Endothelial cell (in vitro differentiated cells): Measurements from ENCODE around the gene NT5C3B. TPM values are rescaled to one million over a fixed set of nuclear protein-coding genes. Genes with fewer than 3 reads are reported as not detected.

ENCODE experiments used
- DNase-seq: peaks from one replicate; pipeline ENCODE4 v3.0.0; 2021; ENCODE audit warnings: low spot score
- H3K27ac Mint-ChIP-seq: one replicate; pipeline ENCODE4 v1.8.0; 2021; ENCODE audit warnings: mixed read lengths, inconsistent platforms; ENCODE audit not compliant: unreplicated experiment
- H3K27me3 Mint-ChIP-seq: one replicate; pipeline ENCODE4 v1.8.0; 2021; ENCODE audit warnings: mild to moderate bottlenecking, moderate library complexity, mixed read lengths, inconsistent platforms; ENCODE audit not compliant: unreplicated experiment
- H3K36me3 Mint-ChIP-seq: one replicate; pipeline ENCODE4 v1.8.0; 2021; ENCODE audit warnings: mild to moderate bottlenecking, low read depth, mixed read lengths, inconsistent platforms; ENCODE audit not compliant: unreplicated experiment
- H3K4me1 Mint-ChIP-seq: one replicate; pipeline ENCODE4 v1.8.0; 2021; ENCODE audit warnings: mild to moderate bottlenecking, mixed read lengths, inconsistent platforms; ENCODE audit not compliant: unreplicated experiment
- H3K4me3 Mint-ChIP-seq: one replicate; pipeline ENCODE4 v1.8.0; 2021; ENCODE audit warnings: mild to moderate bottlenecking, mixed read lengths, inconsistent platforms; ENCODE audit not compliant: unreplicated experiment
- H3K9me3 Mint-ChIP-seq: one replicate; pipeline ENCODE4 v1.8.0; 2021; ENCODE audit warnings: mixed read lengths, inconsistent platforms; ENCODE audit not compliant: unreplicated experiment
- CTCF ChIP-seq: fragments of 200-600 bp; sonication (generic); IDR thresholded peaks from one replicate; pipeline ENCODE4 v1.5.0; 2021; ENCODE audit warnings: antibody characterized with exemption; ENCODE audit not compliant: unreplicated experiment
- total RNA-seq: library from RNA; stranded (reverse); fragmentation: NEBNext Ultra II Directional; extraction: Animal tissue kit (Norgen Biotek cat#: 25700); gene quantifications from one replicate; pipeline ENCODE4 v1.2.1, GENCODE V29; 2021; ENCODE audit not compliant: unreplicated experiment

Gene NT5C3B
- total RNA-seq, 1 donor from 2014 or later: 79.9 TPM

GRCh38 chr17:41792845-41793783 lies 42.9 kb downstream of the NT5C3B start:
- no peak for TF ChIP-seq CTCF
- H3K27ac Mint-ChIP-seq: no peak overlapping the region

GRCh38 chr17:41787021-41787418 lies 49.0 kb downstream of the NT5C3B start:
- Mint-ChIP-seq H3K4me3 (peak overlapping the region; percentile 91), H3K27ac (peak overlapping the region; percentile 85)
- no peak for DNase-seq

More at GRCh38 chr17:41792845-41793783, 42.9 kb downstream of the NT5C3B start:
- peaks cover 4% of the 10 kb centered on the region for H3K27me3 Mint-ChIP-seq
- H3K36me3 Mint-ChIP-seq: no peaks in the 10 kb centered on the region
- no peaks in the 10 kb centered on the region for H3K9me3 Mint-ChIP-seq
- no peak overlapping the region for H3K4me3 Mint-ChIP-seq
- no peak for DNase-seq
- peaks cover 25% of the 10 kb centered on the region for H3K4me1 Mint-ChIP-seq

GRCh38 chr17:41786227-41787020 lies 49.6 kb downstream of the NT5C3B start, which contains the start of gene JUP:
JUP (minus strand) TSS chr17:41786711; CDS start chr17:41771854, 14,857 bp downstream.
- peak within 1 kb of the TSS; percentile 85 for H3K27ac Mint-ChIP-seq
- DNase-seq: peak; percentile 100
- TF ChIP-seq CTCF: peak; percentile 95
- H3K4me3 Mint-ChIP-seq: peak within 1 kb of the TSS; percentile 97
- H3K9me3 Mint-ChIP-seq: no peaks in the 10 kb centered on the region
- H3K36me3 Mint-ChIP-seq: peaks cover 27% of the 10 kb centered on the region
- peaks cover 14% of the 10 kb centered on the region for H3K27me3 Mint-ChIP-seq
- peaks cover 33% of the 10 kb centered on the region for H3K4me1 Mint-ChIP-seq

More at GRCh38 chr17:41787021-41787418, 49.0 kb downstream of the NT5C3B start:
- Mint-ChIP-seq H3K36me3 (peaks cover 21% of the 10 kb centered on the region), H3K9me3 (no peaks in the 10 kb centered on the region), H3K27me3 (peaks cover 9% of the 10 kb centered on the region), H3K4me1 (peaks cover 32% of the 10 kb centered on the region)
- no peak for TF ChIP-seq CTCF

GRCh38 chr17:41785859-41786226 lies 50.2 kb downstream of the NT5C3B start:
- no peak for DNase-seq
- H3K9me3 Mint-ChIP-seq: no peaks in the 10 kb centered on the region
- H3K4me3 Mint-ChIP-seq: peak overlapping the region; percentile 97
- peaks cover 16% of the 10 kb centered on the region for H3K27me3 Mint-ChIP-seq
- peaks cover 37% of the 10 kb centered on the region for H3K4me1 Mint-ChIP-seq
- peak overlapping the region; percentile 82 for H3K27ac Mint-ChIP-seq
- TF ChIP-seq CTCF: no peak
- peaks cover 28% of the 10 kb centered on the region for H3K36me3 Mint-ChIP-seq
